H1 (cell line): Measurements from ENCODE around the gene ASCC1.

Experiments used
- ATF3 ChIP-seq: IDR thresholded peaks from 2 replicates; pipeline ENCODE4 v1.6.1; 2011; ENCODE audit warnings: low read depth, mild to moderate bottlenecking, low read length; ENCODE audit not compliant: insufficient read depth
- CBX5 ChIP-seq: fragments of 300-800, 300-1000 bp; sonication (generic); IDR thresholded peaks from 2 replicates; pipeline ENCODE4 v1.7.1; 2016; ENCODE audit warnings: antibody characterized with exemption, low read length, low read depth
- CHD1 ChIP-seq: IDR thresholded peaks from 2 replicates; pipeline ENCODE4 v1.6.1; 2012; ENCODE audit warnings: low read depth, low read length, improper control_type of control experiment
- CTCF ChIP-seq, 3 experiments: IDR thresholded peaks; 1 replicate in 2 of 3; 2 replicates in 1 of 3; pipeline versions ENCODE4 v1.5.1 to v1.6.1; 2011; ENCODE audit warnings: low read length in 3 of 3, mild to moderate bottlenecking in 3 of 3, inconsistent platforms in 2 of 3, low read depth in 1 of 3, moderate library complexity in 1 of 3; ENCODE audit not compliant: insufficient read depth in 1 of 3; ENCODE audit errors: control extremely low read depth in 1 of 3
- EP300 ChIP-seq, 2 experiments: IDR thresholded peaks; 1 replicate in 1 of 2; 2 replicates in 1 of 2; pipeline ENCODE4 v1.6.1; 2011 to 2012; ENCODE audit warnings: low read depth in 2 of 2, low read length in 2 of 2, mild to moderate bottlenecking in 2 of 2, borderline replicate concordance in 1 of 2, inconsistent platforms in 1 of 2, moderate library complexity in 1 of 2
- GTF2F1 ChIP-seq: IDR thresholded peaks from 2 replicates; pipeline ENCODE4 v1.6.1; 2012; ENCODE audit warnings: low read depth, low read length, improper control_type of control experiment, borderline replicate concordance
- JUND ChIP-seq: IDR thresholded peaks from 2 replicates; pipeline ENCODE4 v1.6.1; 2011; ENCODE audit warnings: mild to moderate bottlenecking, improper control_type of control experiment, low read length
- MAX ChIP-seq: IDR thresholded peaks from 2 replicates; pipeline ENCODE4 v1.6.1; 2012; ENCODE audit warnings: inconsistent platforms
- POLR2AphosphoS5 ChIP-seq: IDR thresholded peaks from 2 replicates; pipeline ENCODE4 v1.6.1; 2011; ENCODE audit warnings: low read depth, low read length
- RAD21 ChIP-seq, 2 experiments: IDR thresholded peaks in 1 of 2; conservative IDR thresholded peaks in 1 of 2; 2 replicates each; pipeline ENCODE4 v1.6.1; 2011; ENCODE audit warnings: low read depth in 2 of 2, low read length in 2 of 2, improper control_type of control experiment in 1 of 2, inconsistent platforms in 1 of 2, mild to moderate bottlenecking in 1 of 2, moderate library complexity in 1 of 2
- RXRA ChIP-seq: IDR thresholded peaks from 2 replicates; pipeline ENCODE4 v1.6.1; 2011; ENCODE audit warnings: low read depth, mild to moderate bottlenecking, low read length, moderate library complexity; ENCODE audit not compliant: insufficient read depth
- SIN3A ChIP-seq, 2 experiments: IDR thresholded peaks in 1 of 2; conservative IDR thresholded peaks in 1 of 2; 2 replicates each; pipeline ENCODE4 v1.6.1; 2011 to 2012; ENCODE audit warnings: low read length in 2 of 2, improper control_type of control experiment in 1 of 2, low read depth in 1 of 2, mild to moderate bottlenecking in 1 of 2

- TF ChIP-seq CBX5 = no peak
- no peak for TF ChIP-seq CTCF (IDR thresholded peaks at IDR 0.05; ENCODE audit: control extremely low read depth in 1 of 3, insufficient read depth in 1 of 3, low read depth in 1 of 3, low read length in 3 of 3)
- peak; percentile 97 for TF ChIP-seq POLR2AphosphoS5
- no peak for TF ChIP-seq ATF3
- TF ChIP-seq GTF2F1 = no peak
- TF ChIP-seq CHD1 = no peak
- no peak for TF ChIP-seq RXRA
- 0 out of 4 replicates have a peak, but pooled peaks of 1 of the 2 experiments have one; percentile 0 for TF ChIP-seq RAD21 (IDR thresholded peaks at IDR 0.05 in 1 of 2, conservative IDR thresholded peaks at IDR 0.05 in 1 of 2; ENCODE audit: low read depth in 2 of 2, low read length in 2 of 2)
- no peak for TF ChIP-seq JUND
- TF ChIP-seq SIN3A (conservative IDR thresholded peaks at IDR 0.05 in 1 of 2, IDR thresholded peaks at IDR 0.05 in 1 of 2; ENCODE audit: low read depth in 1 of 2, low read length in 2 of 2) = peak in 1 of 2 experiments; percentile 76; a peak in 3 of 4 replicates
- TF ChIP-seq MAX = peak; percentile 87
- no peak for TF ChIP-seq EP300 (IDR thresholded peaks at IDR 0.05; ENCODE audit: borderline replicate concordance in 1 of 2, low read depth in 2 of 2, low read length in 2 of 2)
Observed at GRCh38 chr10:72215611-72216549, at the start of gene ASCC1, which contains the start of gene ANAPC16.
